NT2/D1 (cell line): ENCODE results near the gene BMP10.

Experiments used
- DNase-seq: peaks from one replicate; pipeline ENCODE4 v3.0.0-alpha.2; 2011; ENCODE audit warnings: low read depth, low spot score
- H3K27me3 ChIP-seq: 2 replicates; pipeline ENCODE4 v1.6.0; 2011; ENCODE audit warnings: mild to moderate bottlenecking; ENCODE audit not compliant: insufficient read length, insufficient read depth
- H3K36me3 ChIP-seq: 2 replicates; pipeline ENCODE4 v1.6.1; 2011; ENCODE audit warnings: mild to moderate bottlenecking, low read length, mixed read lengths; ENCODE audit not compliant: insufficient read depth, insufficient read length
- H3K4me1 ChIP-seq: 2 replicates; pipeline ENCODE4 v1.5.1; 2011; ENCODE audit not compliant: insufficient read depth, insufficient read length
- H3K4me3 ChIP-seq: 2 replicates; pipeline ENCODE4 v1.5.1; 2011; ENCODE audit warnings: low read depth; ENCODE audit not compliant: insufficient read length
- H3K9ac ChIP-seq: 2 replicates; pipeline ENCODE4 v1.6.0; 2011; ENCODE audit warnings: low read depth; ENCODE audit not compliant: insufficient read length
- H3K9me3 ChIP-seq: 2 replicates; pipeline ENCODE4 v1.5.1; 2011; ENCODE audit warnings: mild to moderate bottlenecking, low read length; ENCODE audit not compliant: insufficient read depth
- SUZ12 ChIP-seq: IDR thresholded peaks from 2 replicates; pipeline ENCODE4 v1.6.1; 2011; ENCODE audit not compliant: insufficient read length, insufficient read depth; ENCODE audit errors: extremely low read depth
- YY1 ChIP-seq: IDR thresholded peaks from 2 replicates; pipeline ENCODE4 v1.6.1; 2011; ENCODE audit not compliant: insufficient read length, insufficient read depth
- ZNF274 ChIP-seq: IDR thresholded peaks from 2 replicates; pipeline ENCODE4 v1.6.1; 2011; ENCODE audit warnings: mild to moderate bottlenecking, low read depth, low read length

Gene BMP10

DNA sequence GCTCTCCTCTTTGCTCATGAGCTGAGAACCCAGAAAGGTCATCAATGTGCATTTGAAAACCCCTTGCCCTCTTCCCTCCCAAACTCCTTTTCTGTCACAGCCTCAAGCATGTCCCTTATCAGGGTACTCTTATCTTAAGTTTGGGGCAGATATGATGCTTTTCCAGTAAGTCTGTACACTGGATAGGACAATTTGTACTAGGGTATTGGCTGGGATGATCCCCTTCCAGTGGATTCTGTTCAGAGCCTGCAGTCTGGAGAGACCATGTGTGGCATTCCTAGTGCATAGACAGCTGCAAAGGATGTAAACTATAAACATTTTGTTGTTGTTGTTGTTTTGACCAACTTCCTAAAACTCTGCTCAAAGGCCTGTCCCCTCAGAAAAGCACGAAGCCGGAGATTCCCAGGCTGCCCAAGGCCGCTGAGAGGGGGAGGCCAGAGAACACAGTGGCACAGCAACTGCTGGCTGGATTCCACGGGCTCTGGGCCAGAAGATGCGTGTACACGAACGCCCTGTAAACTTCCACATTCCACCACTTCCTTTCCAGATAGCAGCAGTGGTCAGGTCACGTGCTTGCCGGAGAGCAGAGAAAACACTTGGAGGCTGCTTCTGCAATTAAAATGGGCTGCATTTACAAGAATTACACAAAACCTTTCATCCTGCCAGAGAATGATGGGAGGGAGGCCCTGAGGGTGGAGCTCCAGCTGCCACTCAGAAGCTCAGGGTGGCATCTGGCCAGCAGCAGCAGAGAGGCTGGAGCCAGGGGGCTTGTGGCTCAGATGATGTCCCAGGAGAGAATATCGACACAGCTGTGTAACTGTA, 42.1 kb downstream of the BMP10 start:
- H3K9ac ChIP-seq, result no peak overlapping the region
- TF ChIP-seq ZNF274 (no peak), YY1 (no peak), SUZ12 (no peak)
- no peaks in the 10 kb centered on the region for H3K27me3 ChIP-seq
- no peaks in the 10 kb centered on the region for H3K36me3 ChIP-seq
- H3K4me1 ChIP-seq, result no peaks in the 10 kb centered on the region
- H3K4me3 ChIP-seq, result no peak overlapping the region
- no peaks in the 10 kb centered on the region for H3K9me3 ChIP-seq
- DNase-seq, result peak; percentile 32

- Histone ChIP-seq H3K4me1 (no peaks in the 10 kb centered on the region), H3K9me3 (no peaks in the 10 kb centered on the region), H3K27me3 (no peaks in the 10 kb centered on the region), H3K9ac (no peak overlapping the region), H3K36me3 (no peaks in the 10 kb centered on the region), H3K4me3 (no peak overlapping the region)
- DNase-seq, result no peak
- TF ChIP-seq SUZ12 (no peak), ZNF274 (no peak), YY1 (no peak)
These were observed 43.5 kb downstream of the BMP10 start for GRCh38 chr2:68827666-68828065.

GRCh38 chr2:68825866-68826265, 45.3 kb downstream of the BMP10 start:
- Histone ChIP-seq H3K4me3 (no peak overlapping the region), H3K9ac (no peak overlapping the region), H3K4me1 (no peaks in the 10 kb centered on the region), H3K27me3 (no peaks in the 10 kb centered on the region), H3K9me3 (no peaks in the 10 kb centered on the region), H3K36me3 (no peaks in the 10 kb centered on the region)
- no peak for DNase-seq
- TF ChIP-seq ZNF274 (no peak), SUZ12 (no peak)

DNA sequence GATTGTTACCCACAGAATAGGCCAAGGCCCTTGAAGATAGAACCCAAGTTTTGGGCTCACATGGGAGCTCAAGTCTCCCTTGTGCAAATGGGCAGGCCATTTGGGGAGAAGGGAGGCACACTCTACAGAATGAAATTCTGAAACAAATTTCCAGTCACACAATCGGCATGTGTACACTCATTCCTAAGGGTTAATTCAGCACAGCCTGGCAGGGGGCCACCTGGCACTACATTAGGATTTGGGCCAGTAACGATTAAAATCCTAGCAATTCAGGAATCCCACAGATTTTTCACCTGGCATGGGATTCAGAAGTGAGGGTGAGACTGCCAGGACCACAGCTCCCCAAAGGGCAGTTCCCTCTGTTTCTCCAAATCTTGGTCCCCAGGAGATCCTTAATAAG, 46.4 kb downstream of the BMP10 start:
- no peak for DNase-seq
- H3K4me1 ChIP-seq, result no peaks in the 10 kb centered on the region

GRCh38 chr2:68822207-68822872, 48.9 kb downstream of the BMP10 start:
- Histone ChIP-seq H3K36me3 (no peaks in the 10 kb centered on the region), H3K4me3 (no peak overlapping the region), H3K9me3 (no peaks in the 10 kb centered on the region), H3K9ac (no peak overlapping the region), H3K27me3 (no peaks in the 10 kb centered on the region), H3K4me1 (no peaks in the 10 kb centered on the region)
- no peak for TF ChIP-seq SUZ12
- no peak for TF ChIP-seq YY1
- TF ChIP-seq ZNF274, result no peak
- DNase-seq, result no peak

More for the DNA sequence above, 46.4 kb downstream of the BMP10 start:
- H3K9me3 ChIP-seq, result no peaks in the 10 kb centered on the region
- no peaks in the 10 kb centered on the region for H3K27me3 ChIP-seq
- H3K36me3 ChIP-seq, result no peaks in the 10 kb centered on the region
- H3K4me3 ChIP-seq, result no peak overlapping the region
- no peak overlapping the region for H3K9ac ChIP-seq
- TF ChIP-seq SUZ12, result no peak

DNA sequence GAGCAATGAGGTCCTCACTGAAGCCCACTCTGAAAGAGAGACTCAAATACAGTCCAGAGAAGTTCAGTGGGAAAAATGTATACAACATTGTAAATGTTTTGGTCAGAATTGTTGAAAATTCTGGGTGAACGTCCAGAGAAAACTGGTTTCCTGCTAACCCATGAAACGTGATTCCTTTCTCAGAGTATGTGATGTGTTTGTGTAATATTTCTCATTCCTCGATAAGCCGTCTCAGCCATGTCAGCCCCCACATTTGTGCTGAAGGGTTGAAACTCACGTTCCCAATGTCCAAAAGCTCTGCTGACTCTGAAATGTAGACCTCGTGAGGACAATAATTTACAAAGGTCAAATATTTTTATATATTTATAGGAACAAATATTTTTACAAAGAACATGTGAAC, 51.6 kb downstream of the BMP10 start:
- Histone ChIP-seq H3K4me3 (no peak overlapping the region), H3K9me3 (no peaks in the 10 kb centered on the region), H3K27me3 (no peaks in the 10 kb centered on the region), H3K4me1 (no peaks in the 10 kb centered on the region), H3K9ac (no peak overlapping the region), H3K36me3 (no peaks in the 10 kb centered on the region)
- no peak for TF ChIP-seq ZNF274
- no peak for TF ChIP-seq YY1
- TF ChIP-seq SUZ12, result no peak
- DNase-seq, result no peak

GRCh38 chr2:68817306-68817705, 53.9 kb downstream of the BMP10 start:
- H3K4me1 ChIP-seq, result no peaks in the 10 kb centered on the region
- no peaks in the 10 kb centered on the region for H3K9me3 ChIP-seq
- no peaks in the 10 kb centered on the region for H3K36me3 ChIP-seq
- no peak for TF ChIP-seq SUZ12
- TF ChIP-seq YY1, result no peak
- no peak for TF ChIP-seq ZNF274
- no peak overlapping the region for H3K4me3 ChIP-seq
- no peaks in the 10 kb centered on the region for H3K27me3 ChIP-seq
- DNase-seq, result no peak
- H3K9ac ChIP-seq, result no peak overlapping the region
